ENCODE results near the gene FAM3A.
"Not testable (repeated sequence)": the region's sequence is repeated elsewhere in the genome, so short reads cannot be mapped to it uniquely, and the experiment has no call there.

FAM3A gene

GRCh38 chrX:154515966-154516655 lies at the start of gene FAM3A:
Gene FAM3A (minus strand): TSS chrX:154516232. CDS start chrX:154515772, 460 bp downstream.
- peak; percentile 87 for DNase-seq

- not testable (repeated sequence) for DNase-seq
Observed at GRCh38 chrX:154562295-154562694, 46.3 kb upstream of the FAM3A start.

- DNase-seq, result not testable (repeated sequence)
Observed at GRCh38 chrX:154560326-154560725, 44.3 kb upstream of the FAM3A start.

GRCh38 chrX:154558896-154559295 lies 42.9 kb upstream of the FAM3A start:
- not testable (repeated sequence) for DNase-seq

- not testable (repeated sequence) for DNase-seq
Observed at GRCh38 chrX:154558060-154558690, 42.1 kb upstream of the FAM3A start.

GRCh38 chrX:154552112-154552806 lies 36.2 kb upstream of the FAM3A start:
- DNase-seq, result peak; percentile 4

- DNase-seq, result no peak
Observed at GRCh38 chrX:154549766-154550165, 33.7 kb upstream of the FAM3A start.

- DNase-seq, result no peak
Observed at GRCh38 chrX:154548028-154548316, 31.9 kb upstream of the FAM3A start.

GRCh38 chrX:154547245-154548027 lies 31.4 kb upstream of the FAM3A start, which contains the start of gene IKBKG:
Gene IKBKG (plus strand): TSS chrX:154547620. CDS start chrX:154552003, 4,383 bp downstream.
- peak; percentile 89 for DNase-seq

- peak; percentile 65 for DNase-seq
Observed at GRCh38 chrX:154546354-154547244, 30.6 kb upstream of the FAM3A start, which contains the start of gene G6PD. Gene G6PD (minus strand): TSS chrX:154546846. CDS start chrX:154546155, 691 bp downstream.

GRCh38 chrX:154545673-154546274 lies 29.7 kb upstream of the FAM3A start:
- no peak for DNase-seq

- peak; percentile 86 for DNase-seq
Observed at GRCh38 chrX:154542723-154543424, 26.8 kb upstream of the FAM3A start.

- peak; percentile 76 for DNase-seq
Observed at GRCh38 chrX:154541896-154542722, 26.1 kb upstream of the FAM3A start.

GRCh38 chrX:154541589-154541895 lies 25.5 kb upstream of the FAM3A start:
- DNase-seq, result no peak

- DNase-seq, result no peak
Observed at GRCh38 chrX:154540897-154541535, 25.0 kb upstream of the FAM3A start.

GRCh38 chrX:154540365-154540764 lies 24.3 kb upstream of the FAM3A start:
- peak; percentile 11 for DNase-seq

- no peak for DNase-seq
Observed at GRCh38 chrX:154539077-154539476, 23.0 kb upstream of the FAM3A start.

GRCh38 chrX:154535892-154536291 lies 19.9 kb upstream of the FAM3A start:
- DNase-seq, result no peak

GRCh38 chrX:154534526-154535322 lies 18.7 kb upstream of the FAM3A start:
- peak; percentile 90 for DNase-seq

All from inflammatory macrophage treated with lipopolysaccharide for 4 hours (primary cell).